ENCODE data around the gene CCR5. TPM values are rescaled to one million over a fixed set of nuclear protein-coding genes. Genes with fewer than 3 reads are reported as not detected.

Gene CCR5
- total and polyA plus RNA-seq, 9 of the 15 experiments (the other 6 are each of a cell fraction or from before 2014, with no cell fraction given) = not detected

- no peak overlapping the region for H3K4me3 ChIP-seq
- H3K4me1 ChIP-seq (replicated peaks in 1 of 2; ENCODE audit: control insufficient read depth in 2 of 2, insufficient read depth in 2 of 2, low read length in 2 of 2) = peaks cover 10 to 45% of the 10 kb centered on the region in 2 experiments
- TF ChIP-seq CEBPG (CRISPR knock-in tag; IDR thresholded peaks at IDR 0.05) (no peak), CEBPG (tag; conservative IDR thresholded peaks at IDR 0.05 in 1 of 2, IDR thresholded peaks at IDR 0.05 in 1 of 2) (0 out of 4 replicates have a peak, but pooled peaks of 1 of the 2 experiments have one; percentile 5), BHLHE40 (IDR thresholded peaks at IDR 0.05; ENCODE audit: low read length) (peak; percentile 54; the same call in 1 of the 2 replicates), ZNF3 (CRISPR knock-in tag; IDR thresholded peaks at IDR 0.05) (no peak)
- no peak overlapping the region for H3K9ac ChIP-seq (ENCODE audit: insufficient read depth in 1 of 2, low read depth in 2 of 2, low read length in 2 of 2)
- no peaks in the 10 kb centered on the region for H4K20me1 ChIP-seq (replicated peaks; ENCODE audit: control insufficient read depth, insufficient read depth, low read length)
- ATAC-seq = no peak
- BruUV-seq (replicated peaks) = no TSS peak
- H3K79me2 ChIP-seq (ENCODE audit: control insufficient read depth, insufficient read depth, low read length) = no peaks in the 10 kb centered on the region
- H3K27ac ChIP-seq (ENCODE audit: extremely low read depth, low read depth, low read length) = no peak overlapping the region
- no peaks in the 10 kb centered on the region for H3K9me3 ChIP-seq (replicated peaks; ENCODE audit: control insufficient read depth, insufficient read depth, low read depth, low read length)
- H3K36me3 ChIP-seq (ENCODE audit: control insufficient read depth, insufficient read depth, low read length) = no peaks in the 10 kb centered on the region
- no peak overlapping the region for H3K4me2 ChIP-seq (ENCODE audit: insufficient read depth, low read length)
- H3K9me1 ChIP-seq (ENCODE audit: control insufficient read depth, insufficient read depth, low read length) = no peaks in the 10 kb centered on the region
- peaks cover 0 to 17% of the 10 kb centered on the region in 2 experiments; a peak in 2 of 5 replicates for H3K27me3 ChIP-seq (ENCODE audit: control insufficient read depth in 2 of 2, insufficient read depth in 2 of 2, low read length in 2 of 2)
- POLR2A ChIA-PET = interaction anchor here (1.2 kb wide), 1 partner anchor 10 kb away, joined by 3 read pairs; no protein-coding TSS in a partner anchor
- no peak for FAIRE-seq
- DNase-seq (ENCODE audit: extremely low read depth in 1 of 4, low spot score in 3 of 4) = no peak
- no peak overlapping the region for H2AFZ ChIP-seq (ENCODE audit: low read depth, low read length)
- 30% methylated on average over 6 of the region's 6 CpGs for WGBS (ENCODE audit: insufficient coverage, low coverage, missing lambda C conversion rate)
- in situ Hi-C loops (cut with MboI) (no loop called here), intact Hi-C loops (cut with micrococcal nuclease) (loop anchor here (1.0 kb wide), 1 partner anchor 31 kb away; no protein-coding TSS in a partner anchor)
- CTCF ChIA-PET (ENCODE audit: low intra/inter-chr PET ratio) = no interaction called here
Observed at GRCh38 chr3:46395766-46396530, 25.2 kb downstream of the CCR5 start.

- POLR2A ChIA-PET = no interaction called here
- Histone ChIP-seq H3K27ac (ENCODE audit: extremely low read depth, low read depth, low read length) (no peak overlapping the region), H2AFZ (ENCODE audit: low read depth, low read length) (no peak overlapping the region), H3K36me3 (ENCODE audit: control insufficient read depth, insufficient read depth, low read length) (no peaks in the 10 kb centered on the region), H3K4me2 (ENCODE audit: insufficient read depth, low read length) (no peak overlapping the region), H3K9me1 (ENCODE audit: control insufficient read depth, insufficient read depth, low read length) (no peaks in the 10 kb centered on the region), H3K27me3 (ENCODE audit: control insufficient read depth in 2 of 2, insufficient read depth in 2 of 2, low read length in 2 of 2) (peaks cover 0 to 17% of the 10 kb centered on the region in 2 experiments; a peak in 2 of 5 replicates), H3K4me1 (replicated peaks in 1 of 2; ENCODE audit: control insufficient read depth in 2 of 2, insufficient read depth in 2 of 2, low read length in 2 of 2) (peaks cover 10 to 48% of the 10 kb centered on the region in 2 experiments), H3K79me2 (ENCODE audit: control insufficient read depth, insufficient read depth, low read length) (no peaks in the 10 kb centered on the region), H3K9ac (ENCODE audit: insufficient read depth in 1 of 2, low read depth in 2 of 2, low read length in 2 of 2) (no peak overlapping the region), H3K9me3 (replicated peaks; ENCODE audit: control insufficient read depth, insufficient read depth, low read depth, low read length) (no peaks in the 10 kb centered on the region), H3K4me3 (no peak overlapping the region), H4K20me1 (replicated peaks; ENCODE audit: control insufficient read depth, insufficient read depth, low read length) (no peaks in the 10 kb centered on the region)
- ATAC-seq (no peak), DNase-seq (ENCODE audit: extremely low read depth in 1 of 4, low spot score in 3 of 4) (no peak), FAIRE-seq (no peak)
- WGBS (ENCODE audit: insufficient coverage, low coverage, missing lambda C conversion rate) = 59% methylated on average over 7 of the region's 7 CpGs
- intact Hi-C loops (cut with micrococcal nuclease) = no loop called here
- in situ Hi-C loops (cut with MboI) = no loop called here
- no TSS peak for BruUV-seq (replicated peaks)
- CTCF ChIA-PET (ENCODE audit: low intra/inter-chr PET ratio) = no interaction called here
- TF ChIP-seq ZBTB40 (IDR thresholded peaks at IDR 0.05) (no peak), ZBTB40 (CRISPR knock-in tag; IDR thresholded peaks at IDR 0.05) (no peak)
Observed at GRCh38 chr3:46397111-46397510, 26.4 kb downstream of the CCR5 start.

Measured in K562 (cell line).